ENCODE data around the gene MDN1.
"Not testable (repeated sequence)": the region's sequence is repeated elsewhere in the genome, so short reads cannot be mapped to it uniquely, and the experiment has no call there.

The MDN1 gene

GRCh38 chr6:89642956-89643355 is 176.6 kb downstream of the MDN1 start:
- no peak for DNase-seq

GRCh38 chr6:89641581-89641980 is 178.0 kb downstream of the MDN1 start:
- DNase-seq: not testable (repeated sequence)

- no peak for DNase-seq
Observed at GRCh38 chr6:89640804-89641203, 178.8 kb downstream of the MDN1 start.

GRCh38 chr6:89638320-89639195 is 181.0 kb downstream of the MDN1 start, which contains the start of gene LYRM2:
Gene LYRM2 (minus strand): TSS chr6:89638747. CDS start chr6:89638716, 31 bp downstream.
- DNase-seq: peak; percentile 88

- DNase-seq: no peak
Observed at GRCh38 chr6:89637960-89638319, 181.7 kb downstream of the MDN1 start.

GRCh38 chr6:89636412-89636811 is 183.2 kb downstream of the MDN1 start:
- not testable (repeated sequence) for DNase-seq

- DNase-seq: no peak
Observed at GRCh38 chr6:89630488-89630887, 189.1 kb downstream of the MDN1 start.

- no peak for DNase-seq
Observed at GRCh38 chr6:89623749-89624148, 195.8 kb downstream of the MDN1 start.

- DNase-seq: no peak
Observed at GRCh38 chr6:89619567-89619966, 200.0 kb downstream of the MDN1 start.

GRCh38 chr6:89618026-89618425 is 201.6 kb downstream of the MDN1 start:
- no peak for DNase-seq

GRCh38 chr6:89616531-89616930 is 203.1 kb downstream of the MDN1 start:
- no peak for DNase-seq

GRCh38 chr6:89615882-89616281 is 203.7 kb downstream of the MDN1 start:
- no peak for DNase-seq

- DNase-seq: no peak
Observed at GRCh38 chr6:89613790-89614189, 205.8 kb downstream of the MDN1 start.

GRCh38 chr6:89612121-89612520 is 207.5 kb downstream of the MDN1 start:
- DNase-seq: no peak

- DNase-seq: no peak
Observed at GRCh38 chr6:89611666-89612065, 207.9 kb downstream of the MDN1 start.

- peak; percentile 27 for DNase-seq
Observed at GRCh38 chr6:89610149-89610642, 209.4 kb downstream of the MDN1 start.

- no peak for DNase-seq
Observed at GRCh38 chr6:89605861-89606260, 213.7 kb downstream of the MDN1 start.

- no peak for DNase-seq
Observed at GRCh38 chr6:89604653-89605052, 214.9 kb downstream of the MDN1 start.

GRCh38 chr6:89602166-89602565 is 217.4 kb downstream of the MDN1 start:
- DNase-seq: no peak

- DNase-seq: no peak
Observed at GRCh38 chr6:89599727-89600126, 219.9 kb downstream of the MDN1 start.

- no peak for DNase-seq
Observed at GRCh38 chr6:89597988-89598387, 221.6 kb downstream of the MDN1 start.

GRCh38 chr6:89597372-89597771 is 222.2 kb downstream of the MDN1 start:
- DNase-seq: no peak

GRCh38 chr6:89596484-89596883 is 223.1 kb downstream of the MDN1 start:
- DNase-seq: no peak

GRCh38 chr6:89596056-89596455 is 223.5 kb downstream of the MDN1 start:
- DNase-seq: no peak

Measured in amniotic stem cell (primary cell).